Measurements from ENCODE around the gene PMP22. TPM values are rescaled to one million over a fixed set of nuclear protein-coding genes. Genes with fewer than 3 reads are reported as not detected.
"Not testable (repeated sequence)": the region's sequence is repeated elsewhere in the genome, so short reads cannot be mapped to it uniquely, and the experiment has no call there.

Gene PMP22
- total and polyA plus RNA-seq, 2 donors (not counting 3 experiments of a cell fraction or from before 2014, with no cell fraction given) = 67.2 to 103 TPM

- Histone ChIP-seq H3K27ac (ENCODE audit: insufficient read depth, low read depth, low read length) (no peak overlapping the region), H3K27me3 (ENCODE audit: control insufficient read depth in 2 of 2, insufficient read depth in 2 of 2, low read length in 2 of 2) (no peaks in the 10 kb centered on the region), H3K9me3 (replicated peaks; ENCODE audit: control insufficient read depth, insufficient read depth, low read length) (no peaks in the 10 kb centered on the region), H3K4me2 (ENCODE audit: insufficient read depth, low read length) (no peak overlapping the region), H3K79me2 (ENCODE audit: control insufficient read depth, insufficient read depth, low read length) (no peaks in the 10 kb centered on the region), H3K9ac (replicated peaks; ENCODE audit: extremely low read depth, insufficient read depth, low read length) (no peak overlapping the region), H3K4me3 (replicated peaks in 1 of 3; ENCODE audit: insufficient read depth in 1 of 3, low read depth in 1 of 3, low read length in 3 of 3) (no peak overlapping the region), H4K20me1 (replicated peaks; ENCODE audit: control insufficient read depth, extremely low read depth, insufficient read depth, low read length) (no peaks in the 10 kb centered on the region), H3K9me1 (replicated peaks; ENCODE audit: control insufficient read depth, extremely low read depth, insufficient read depth, low read length) (no peaks in the 10 kb centered on the region), H3K4me1 (ENCODE audit: control insufficient read depth, extremely low read depth, insufficient read depth, low read length) (no peaks in the 10 kb centered on the region), H2AFZ (ENCODE audit: low read depth, low read length) (no peak overlapping the region), H3K36me3 (ENCODE audit: control insufficient read depth in 2 of 2, extremely low read depth in 1 of 2, insufficient read depth in 2 of 2, low read length in 2 of 2) (peaks cover 13 to 17% of the 10 kb centered on the region in 2 experiments)
- CTCF ChIA-PET = no interaction called here
- no peak for FAIRE-seq
- POLR2A ChIA-PET = no interaction called here
- BruUV-seq (replicated peaks) = no TSS peak
- intact Hi-C loops (cut with micrococcal nuclease) (no loop called here), dilution Hi-C loops (cut with MboI; ENCODE audit: extremely low pct_ligation_motif_present, low sequenced_read_pairs) (no loop called here)
- DNase-seq (ENCODE audit: low read depth, low spot score) = no peak
- no peak for TF ChIP-seq GATA2 (IDR thresholded peaks at IDR 0.05; ENCODE audit: insufficient read depth, insufficient read length, low read depth, low read length)
These were observed 34.3 kb downstream of the PMP22 start for GRCh38 chr17:15230866-15231265.

DNA sequence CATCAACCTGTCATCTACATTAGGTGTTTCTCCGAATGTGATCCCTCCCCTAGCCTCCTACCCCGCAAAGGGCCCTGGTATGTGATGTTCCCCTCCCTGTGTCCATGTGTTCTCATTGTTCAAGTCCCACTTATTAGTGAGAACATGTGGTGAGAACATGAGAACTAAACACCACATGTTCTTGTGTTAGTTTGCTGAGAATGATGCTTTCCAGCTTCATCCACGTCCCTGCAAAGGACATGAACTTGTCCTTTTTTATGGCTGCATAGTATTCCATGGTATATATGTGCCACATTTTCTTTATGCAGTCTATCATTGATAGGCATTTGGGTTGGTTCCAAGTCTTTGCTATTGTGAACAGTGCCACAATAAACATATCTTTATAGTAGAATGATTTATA lies 43.3 kb downstream of the PMP22 start:
- H3K79me2 ChIP-seq (ENCODE audit: control insufficient read depth, insufficient read depth, low read length); H3K27ac ChIP-seq (ENCODE audit: insufficient read depth, low read depth, low read length); H3K4me3 ChIP-seq (replicated peaks in 1 of 3; ENCODE audit: insufficient read depth in 1 of 3, low read depth in 1 of 3, low read length in 3 of 3); FAIRE-seq; H3K4me1 ChIP-seq (ENCODE audit: control insufficient read depth, extremely low read depth, insufficient read depth, low read length); intact Hi-C loops (cut with micrococcal nuclease); POLR2A ChIA-PET; H2AFZ ChIP-seq (ENCODE audit: low read depth, low read length); H3K36me3 ChIP-seq (ENCODE audit: control insufficient read depth in 2 of 2, extremely low read depth in 1 of 2, insufficient read depth in 2 of 2, low read length in 2 of 2); DNase-seq (ENCODE audit: low read depth, low spot score); H3K27me3 ChIP-seq (ENCODE audit: control insufficient read depth in 2 of 2, insufficient read depth in 2 of 2, low read length in 2 of 2); H3K9me3 ChIP-seq (replicated peaks; ENCODE audit: control insufficient read depth, insufficient read depth, low read length); H3K9ac ChIP-seq (replicated peaks; ENCODE audit: extremely low read depth, insufficient read depth, low read length); dilution Hi-C loops (cut with MboI; ENCODE audit: extremely low pct_ligation_motif_present, low sequenced_read_pairs); H3K9me1 ChIP-seq (replicated peaks; ENCODE audit: control insufficient read depth, extremely low read depth, insufficient read depth, low read length); BruUV-seq (replicated peaks); H4K20me1 ChIP-seq (replicated peaks; ENCODE audit: control insufficient read depth, extremely low read depth, insufficient read depth, low read length); CTCF ChIA-PET; H3K4me2 ChIP-seq (ENCODE audit: insufficient read depth, low read length): not testable (repeated sequence)

- no peaks in the 10 kb centered on the region for H3K9me1 ChIP-seq (replicated peaks; ENCODE audit: control insufficient read depth, extremely low read depth, insufficient read depth, low read length)
- BruUV-seq (replicated peaks) = no TSS peak
- no peak overlapping the region for H2AFZ ChIP-seq (ENCODE audit: low read depth, low read length)
- no peaks in the 10 kb centered on the region for H4K20me1 ChIP-seq (replicated peaks; ENCODE audit: control insufficient read depth, extremely low read depth, insufficient read depth, low read length)
- no peak overlapping the region for H3K9ac ChIP-seq (replicated peaks; ENCODE audit: extremely low read depth, insufficient read depth, low read length)
- peaks cover 0 to 3% of the 10 kb centered on the region in 2 experiments for H3K27me3 ChIP-seq (ENCODE audit: control insufficient read depth in 2 of 2, insufficient read depth in 2 of 2, low read length in 2 of 2)
- ChIA-PET POLR2A (no interaction called here), CTCF (no interaction called here)
- no peak overlapping the region for H3K27ac ChIP-seq (ENCODE audit: insufficient read depth, low read depth, low read length)
- no peak overlapping the region for H3K4me3 ChIP-seq (replicated peaks in 1 of 3; ENCODE audit: insufficient read depth in 1 of 3, low read depth in 1 of 3, low read length in 3 of 3)
- H3K4me1 ChIP-seq (ENCODE audit: control insufficient read depth, extremely low read depth, insufficient read depth, low read length) = no peaks in the 10 kb centered on the region
- DNase-seq (ENCODE audit: low read depth, low spot score) (no peak), FAIRE-seq (no peak)
- H3K4me2 ChIP-seq (ENCODE audit: insufficient read depth, low read length) = no peak overlapping the region
- dilution Hi-C loops (cut with MboI; ENCODE audit: extremely low pct_ligation_motif_present, low sequenced_read_pairs) (no loop called here), intact Hi-C loops (cut with micrococcal nuclease) (no loop called here)
- H3K79me2 ChIP-seq (ENCODE audit: control insufficient read depth, insufficient read depth, low read length) = no peaks in the 10 kb centered on the region
- H3K9me3 ChIP-seq (replicated peaks; ENCODE audit: control insufficient read depth, insufficient read depth, low read length) = no peaks in the 10 kb centered on the region
- no peaks in the 10 kb centered on the region for H3K36me3 ChIP-seq (ENCODE audit: control insufficient read depth in 2 of 2, extremely low read depth in 1 of 2, insufficient read depth in 2 of 2, low read length in 2 of 2)
- TF ChIP-seq JUN (IDR thresholded peaks at IDR 0.05; ENCODE audit: borderline replicate concordance, insufficient read depth, insufficient read length, low read depth) = no peak
- no peak for TF ChIP-seq POLR2AphosphoS5 (IDR thresholded peaks at IDR 0.05; ENCODE audit: insufficient read depth, low read depth, low read length)
- TF ChIP-seq POLR2A (IDR thresholded peaks at IDR 0.05; ENCODE audit: low read depth, low read length) = no peak
- TF ChIP-seq, protein P1, sequence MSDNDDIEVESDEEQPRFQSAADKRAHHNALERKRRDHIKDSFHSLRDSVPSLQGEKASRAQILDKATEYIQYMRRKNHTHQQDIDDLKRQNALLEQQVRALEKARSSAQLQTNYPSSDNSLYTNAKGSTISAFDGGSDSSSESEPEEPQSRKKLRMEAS (IDR thresholded peaks at IDR 0.05; ENCODE audit: insufficient read depth, insufficient read length) = no peak
These were observed 44.3 kb downstream of the PMP22 start for GRCh38 chr17:15220785-15221184.
